Activated CD8-positive, alpha-beta memory T cell treated with anti-CD3 and anti-CD28 coated beads for 24 hours (primary cell): Measurements from ENCODE around the gene BRAF.
"Not testable (repeated sequence)": the region's sequence is repeated elsewhere in the genome, so short reads cannot be mapped to it uniquely, and the experiment has no call there.

ENCODE experiments used
- DNase-seq: peaks from one replicate; pipeline ENCODE4 v3.0.0-alpha.2; 2020

The BRAF gene

GRCh38 chr7:140924821-140925421 is at the start of gene BRAF:
TSS of gene BRAF (minus strand) at chr7:140924929. CDS start at chr7:140924703, 226 bp downstream.
- peak; percentile 99 for DNase-seq

DNA sequence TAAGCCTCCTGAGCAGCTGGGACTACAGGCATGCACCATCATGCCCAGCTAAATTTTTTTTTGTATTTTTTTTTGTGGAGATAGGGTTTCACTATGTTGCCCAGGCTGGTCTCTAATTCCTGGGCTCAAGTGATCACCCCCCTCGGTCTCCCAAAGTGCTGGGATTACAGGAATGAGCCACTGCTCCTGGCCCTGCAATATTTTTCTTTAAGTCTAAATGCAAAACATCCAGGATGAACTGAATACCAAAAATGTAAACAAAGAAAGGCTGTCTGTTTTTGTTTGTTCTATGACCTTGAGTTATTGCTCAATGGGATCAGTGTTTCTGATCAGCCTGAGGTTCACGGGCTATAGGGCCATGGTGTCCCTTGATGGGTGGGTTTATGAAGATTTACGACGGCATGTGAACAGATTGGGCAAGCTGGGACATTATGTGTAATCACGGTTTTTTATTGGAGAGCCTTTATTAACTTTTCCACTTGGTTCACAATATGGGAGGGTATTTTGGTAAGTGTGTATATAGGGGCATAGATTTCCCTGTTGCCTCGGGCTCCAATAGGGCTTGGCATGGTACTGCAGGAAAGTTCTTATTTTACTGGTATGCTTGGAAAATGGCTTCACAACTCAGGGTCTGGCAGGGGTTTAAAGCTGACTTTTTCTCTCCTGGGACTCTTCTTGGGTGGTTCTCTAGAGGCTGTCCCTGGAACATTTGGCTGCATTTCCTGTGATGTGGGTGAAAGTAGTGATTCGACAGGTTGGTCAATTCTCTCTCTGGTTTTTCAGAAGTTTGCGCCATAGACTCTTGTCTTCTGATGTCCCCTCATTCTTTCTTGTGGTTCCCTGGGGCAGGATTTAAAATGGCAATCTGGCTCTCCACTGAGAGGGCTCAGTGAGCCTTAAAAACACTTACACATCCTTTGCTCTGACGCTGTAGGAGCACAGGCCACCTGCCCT is 48.4 kb upstream of the BRAF start:
- DNase-seq = no peak

DNA sequence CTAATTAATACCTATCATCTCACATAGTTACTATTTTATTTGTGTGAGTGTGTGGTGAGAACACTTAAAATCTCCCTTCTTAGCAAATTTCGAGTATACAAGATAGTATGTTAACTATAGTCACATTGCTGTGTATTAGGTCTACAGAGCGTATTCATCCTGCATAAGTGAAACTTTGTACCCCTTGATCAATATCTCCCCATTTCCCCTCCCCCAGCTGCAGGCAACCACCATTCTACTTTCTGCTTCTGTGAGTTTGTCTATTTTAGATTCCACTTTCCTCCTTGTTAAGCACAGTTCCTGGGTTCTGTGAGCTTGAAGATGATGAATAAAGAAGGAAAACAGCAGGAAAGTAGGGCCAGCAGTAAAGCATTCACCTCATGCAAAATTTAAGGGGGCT is 47.6 kb upstream of the BRAF start:
- no peak for DNase-seq

DNA sequence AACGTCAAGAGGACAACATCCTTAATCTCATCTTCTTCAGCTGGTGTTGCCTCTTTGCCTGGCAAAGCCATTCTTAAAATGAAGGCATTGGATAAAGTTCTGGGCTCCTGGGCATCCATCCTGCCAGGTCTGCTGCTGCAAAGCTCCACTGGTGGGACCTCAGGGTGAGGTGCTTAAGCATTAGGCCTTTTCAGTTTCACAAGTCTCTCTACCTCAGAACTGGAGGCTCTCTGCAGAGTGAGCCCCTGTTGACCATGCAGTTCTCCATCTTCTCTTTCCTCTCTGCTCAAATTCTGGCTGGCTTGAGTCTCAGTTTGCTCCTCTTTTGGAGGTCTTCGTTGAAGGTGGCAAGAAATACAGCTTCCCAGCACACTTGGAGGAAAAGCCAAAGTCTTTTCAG is 42.7 kb upstream of the BRAF start:
- no peak for DNase-seq

GRCh38 chr7:140966561-140967233 is 42.0 kb upstream of the BRAF start:
- no peak for DNase-seq

DNA sequence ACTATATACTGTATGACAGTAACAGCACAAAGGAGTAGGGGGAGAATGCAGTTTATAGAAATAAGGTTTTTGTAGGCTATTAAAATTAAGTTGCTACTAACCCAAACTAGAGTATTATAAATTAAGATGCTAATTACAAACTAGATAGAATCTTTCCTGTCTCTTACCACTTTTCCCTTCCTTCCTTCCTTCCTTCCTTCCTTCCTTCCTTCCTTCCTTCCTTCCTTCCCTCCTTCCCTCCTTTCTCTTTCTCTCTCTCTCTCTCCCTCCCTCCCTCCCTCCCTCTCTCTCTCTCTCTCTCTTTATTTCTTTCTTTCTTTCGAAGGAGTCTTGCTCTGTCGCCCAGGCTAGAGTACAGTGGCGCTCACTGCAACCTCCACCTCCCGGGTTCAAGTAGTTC is 36.4 kb upstream of the BRAF start:
- no peak for DNase-seq

DNA sequence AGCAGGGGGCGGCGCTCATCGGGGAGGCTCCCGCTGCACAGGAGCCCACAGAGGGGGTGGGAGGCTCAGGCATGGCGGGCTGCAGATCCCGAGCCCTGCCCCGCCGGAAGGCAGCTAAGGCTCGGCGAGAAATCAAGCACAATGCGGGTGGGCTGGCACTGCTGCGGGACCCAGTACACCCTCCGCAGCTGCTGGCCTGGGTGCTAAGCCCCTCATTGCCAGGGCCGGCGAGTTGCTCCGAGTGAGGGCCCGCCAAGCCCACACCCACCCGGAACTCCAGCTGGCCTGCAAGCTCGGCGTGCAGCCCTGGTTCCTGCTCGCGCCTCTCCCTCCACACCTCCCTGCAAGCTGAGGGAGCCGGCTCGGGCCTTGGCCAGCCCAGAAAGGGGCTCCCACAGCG is 32.3 kb upstream of the BRAF start:
- not testable (repeated sequence) for DNase-seq

DNA sequence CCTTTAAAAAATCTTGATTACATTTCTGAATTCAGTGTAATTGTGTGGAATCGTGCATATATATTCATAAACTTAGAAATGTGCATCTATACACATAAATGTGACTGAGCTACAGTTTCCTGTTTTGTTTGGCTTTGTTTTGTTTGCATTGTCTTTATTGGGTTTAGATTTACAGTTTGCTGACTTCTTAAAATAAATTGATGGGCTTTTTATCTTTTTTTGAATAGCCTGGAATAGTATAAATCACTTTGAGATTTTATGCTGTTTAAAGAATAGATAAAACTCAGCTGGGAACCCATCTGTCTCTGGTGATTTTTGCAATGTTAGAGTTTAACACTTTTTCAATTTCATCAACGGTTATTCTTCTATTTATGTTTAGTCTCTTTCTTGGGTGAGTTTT is 21.2 kb upstream of the BRAF start:
- DNase-seq = no peak

DNA sequence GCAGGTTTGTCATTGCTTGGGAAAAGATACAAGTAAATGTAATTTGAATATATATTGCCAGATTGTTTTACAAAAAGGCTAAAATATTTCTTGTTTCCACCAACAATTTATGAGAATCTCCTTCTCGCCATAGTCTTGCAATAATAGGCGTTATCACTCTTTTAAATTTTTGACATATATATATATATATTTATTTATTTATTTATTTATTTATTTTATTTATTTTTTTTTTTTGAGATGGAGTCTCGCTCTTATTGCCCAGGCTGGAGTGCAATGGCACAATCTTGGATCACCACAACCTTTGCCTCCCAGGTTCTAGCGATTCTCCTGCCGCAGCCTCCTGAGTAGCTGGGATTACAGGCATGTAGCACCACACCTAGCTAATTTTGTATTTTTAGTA is 17.5 kb upstream of the BRAF start:
- DNase-seq = not testable (repeated sequence)

- DNase-seq = no peak
Measured at GRCh38 chr7:140940898-140941297, 16.2 kb upstream of the BRAF start.

DNA sequence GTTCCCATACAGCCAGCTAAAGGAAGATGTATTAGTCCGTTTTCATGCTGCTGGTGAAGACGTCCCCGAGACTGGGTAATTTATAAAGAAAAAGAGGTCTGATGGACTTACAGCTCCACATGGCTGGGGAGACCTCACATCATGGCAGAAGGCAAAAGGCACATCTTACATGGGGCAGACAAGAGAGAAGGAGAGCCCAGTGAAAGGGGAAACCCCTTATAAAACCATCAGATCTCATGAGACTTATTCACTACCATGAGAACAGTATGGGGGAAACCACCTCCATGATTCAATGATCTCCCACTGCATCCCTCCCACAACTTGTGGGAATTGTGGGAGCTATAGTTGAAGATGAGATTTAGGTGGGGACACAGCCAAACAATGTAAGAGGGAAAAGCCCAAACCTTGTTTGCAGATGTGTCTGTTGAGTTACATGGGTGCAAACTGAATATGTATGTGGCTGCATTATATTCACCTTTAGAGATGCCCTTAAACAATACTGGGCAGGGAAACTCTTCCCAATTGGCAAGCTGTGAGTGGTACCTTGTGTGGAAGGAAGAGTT is 13.1 kb upstream of the BRAF start:
- no peak for DNase-seq

DNA sequence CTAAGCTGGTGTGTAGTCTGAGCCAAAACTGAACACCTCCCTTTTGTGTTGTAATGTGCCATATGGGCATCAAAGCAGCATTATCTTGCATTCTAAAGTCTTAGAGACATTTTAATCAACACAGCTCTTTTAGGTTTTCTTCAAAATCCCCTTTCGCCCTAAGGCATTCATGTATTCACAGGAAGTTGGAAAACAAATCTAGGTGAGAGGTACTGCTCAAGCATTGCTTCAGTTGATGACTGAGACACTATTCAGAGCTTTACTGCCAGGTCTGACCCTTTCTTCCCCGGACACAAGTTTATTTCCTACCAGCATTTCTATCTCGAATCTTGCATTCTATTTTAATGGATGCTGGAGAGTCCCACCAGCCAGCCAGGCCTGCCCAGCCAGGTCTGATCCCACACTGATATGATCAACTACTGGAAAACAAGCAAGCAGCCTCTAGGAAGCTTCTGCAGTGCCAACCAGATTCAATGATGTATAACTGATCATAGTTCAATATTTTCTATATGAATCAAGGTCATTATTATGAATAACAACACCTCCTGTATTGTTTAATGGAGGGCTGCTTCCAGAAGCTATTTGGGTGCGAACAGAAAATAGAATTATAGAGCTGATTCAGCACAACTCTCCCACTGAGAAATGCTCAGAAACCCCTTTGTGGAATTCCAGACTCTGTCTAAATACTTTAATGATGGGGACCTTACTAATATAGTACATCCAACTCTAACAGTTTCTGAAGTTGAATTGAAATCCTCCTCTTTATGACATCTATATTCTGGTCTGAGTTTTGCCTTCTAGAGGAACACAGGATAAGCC is 4.0 kb upstream of the BRAF start:
- no peak for DNase-seq

DNA sequence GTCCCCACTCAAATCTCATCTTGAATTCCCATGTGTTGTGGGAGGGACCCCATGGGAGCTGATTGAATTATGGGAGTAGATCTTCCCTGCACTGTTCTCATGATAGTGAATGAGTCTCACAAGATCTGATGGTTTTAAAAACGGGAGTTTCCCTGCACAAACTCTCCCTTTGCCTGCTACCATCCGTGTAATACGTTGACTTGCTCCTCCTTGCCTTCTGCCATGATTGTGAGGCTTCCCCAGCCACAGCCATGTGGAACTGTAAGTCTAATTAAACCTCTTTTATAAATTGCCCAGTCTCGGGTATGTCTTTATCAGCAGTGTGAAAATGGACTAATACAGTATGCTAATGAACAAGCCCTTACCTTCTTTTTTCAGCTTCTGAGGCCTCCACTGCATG is 3.2 kb upstream of the BRAF start:
- DNase-seq = not testable (repeated sequence)

GRCh38 chr7:140927351-140927750 is 2.6 kb upstream of the BRAF start:
- no peak for DNase-seq

GRCh38 chr7:140926021-140926817 is 1.5 kb upstream of the BRAF start:
- DNase-seq = no peak

GRCh38 chr7:140924019-140924820 is 509 bp downstream of the BRAF start:
- DNase-seq = peak; percentile 85

- DNase-seq = no peak
Measured at GRCh38 chr7:140923358-140924006, 1.2 kb downstream of the BRAF start.

- no peak for DNase-seq
Measured at GRCh38 chr7:140922741-140923345, 1.9 kb downstream of the BRAF start.

DNA sequence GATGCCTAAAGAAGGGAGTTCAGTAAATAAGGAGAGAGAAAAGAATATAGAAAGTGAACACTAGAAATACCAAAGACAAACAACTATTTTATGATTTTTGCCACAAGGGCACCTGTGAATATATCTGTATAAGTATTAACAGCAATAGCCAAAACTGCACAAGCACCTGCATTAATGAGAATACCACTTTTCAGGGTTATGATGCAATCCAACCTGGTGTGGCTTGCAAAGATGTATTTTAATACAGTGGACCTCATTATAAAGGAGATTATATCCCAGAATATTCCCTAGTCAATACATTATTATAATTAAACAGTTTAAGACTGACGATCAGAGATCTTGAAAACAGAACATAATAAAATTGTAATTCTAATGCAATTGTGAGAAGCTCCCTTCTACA is 4.0 kb downstream of the BRAF start:
- no peak for DNase-seq

- no peak for DNase-seq
Measured at GRCh38 chr7:140918236-140918635, 6.5 kb downstream of the BRAF start.
